H1 (cell line): Measurements from ENCODE around the gene ARSK. TPM values are rescaled to one million over a fixed set of nuclear protein-coding genes. Genes with fewer than 3 reads are reported as not detected.

Experiments
- CTCF ChIA-PET: fragments of 300-600 bp; sonication (Branson Sonifier 250); formaldehyde crosslinking; loops from one replicate; lab custom pipeline; 2021; ENCODE audit not compliant: partially characterized antibody; lab: Charles Lee
- POLR2A ChIA-PET: fragments of 300-600 bp; sonication (Branson Sonifier 250); formaldehyde crosslinking; loops from one replicate; lab custom pipeline; 2021; ENCODE audit warnings: inconsistent platforms; ENCODE audit not compliant: partially characterized antibody; lab: Charles Lee
- DNase-seq, 2 experiments: peaks; one replicate each; pipeline versions ENCODE4 v3.0.0 to v3.0.0-alpha.2; 2010 to 2022; ENCODE audit warnings: low spot score in 2 of 2, low read depth in 1 of 2, mixed read lengths in 1 of 2
- FAIRE-seq: peaks from 2 replicates; lab custom pipeline; 2011; peaks lifted over from hg19 to GRCh38; lab: Jason Lieb, UNC
- H2AFZ ChIP-seq: 2 replicates; pipeline ENCODE4 v1.8.1; 2012; ENCODE audit warnings: low read length, inconsistent platforms
- H2AK5ac ChIP-seq: 2 replicates; pipeline ENCODE4 v1.6.1; 2013; ENCODE audit warnings: low read depth, low read length
- H2BK120ac ChIP-seq: replicated peaks from 2 replicates; pipeline ENCODE3; 2013; ENCODE audit warnings: low read depth, low read length, inconsistent platforms
- H2BK12ac ChIP-seq: 2 replicates; pipeline ENCODE4 v1.6.1; 2013; ENCODE audit warnings: low read depth, low read length
- H2BK15ac ChIP-seq: 2 replicates; pipeline ENCODE4 v1.6.1; 2013; ENCODE audit warnings: low read length
- H2BK20ac ChIP-seq: 2 replicates; pipeline ENCODE4 v1.6.1; 2013; ENCODE audit warnings: low read length
- H2BK5ac ChIP-seq: 2 replicates; pipeline ENCODE4 v1.6.1; 2013; ENCODE audit warnings: low read depth, low read length
- H3K14ac ChIP-seq: 2 replicates; pipeline ENCODE4 v1.6.1; 2013; ENCODE audit warnings: inconsistent platforms; ENCODE audit not compliant: insufficient read length
- H3K18ac ChIP-seq: 2 replicates; pipeline ENCODE4 v1.6.1; 2013; ENCODE audit warnings: low read length; ENCODE audit errors: extremely low read depth
- H3K23ac ChIP-seq: 2 replicates; pipeline ENCODE4 v1.6.1; 2013; ENCODE audit warnings: inconsistent platforms; ENCODE audit not compliant: insufficient read length
- H3K23me2 ChIP-seq: 2 replicates; pipeline ENCODE4 v1.6.1; 2013; ENCODE audit warnings: low read depth, low read length
- H3K27ac ChIP-seq: 2 replicates; pipeline ENCODE4 v1.6.1; 2011; ENCODE audit warnings: low read depth, low read length, inconsistent platforms
- H3K27me3 ChIP-seq, 4 experiments: replicated peaks in 1 of 4; 1 replicate in 1 of 4; 2 replicates in 3 of 4; pipeline versions ENCODE4 v1.6.1 to v1.8.1; 2011 to 2013; ENCODE audit warnings: low read length in 3 of 4, mild to moderate bottlenecking in 3 of 4, inconsistent platforms in 2 of 4, mixed read lengths in 2 of 4, moderate library complexity in 1 of 4; ENCODE audit not compliant: control insufficient read depth in 3 of 4, insufficient read depth in 3 of 4; ENCODE audit errors: extremely low read depth in 1 of 4
- H3K36me3 ChIP-seq, 4 experiments: 2 replicates each; pipeline versions ENCODE4 v1.6.1 to v1.8.1; 2011 to 2013; ENCODE audit warnings: mild to moderate bottlenecking in 4 of 4, low read length in 3 of 4, moderate library complexity in 2 of 4, control low read depth in 1 of 4, inconsistent platforms in 1 of 4; ENCODE audit not compliant: insufficient read depth in 4 of 4, control insufficient read depth in 2 of 4
- H3K4ac ChIP-seq: replicated peaks from 2 replicates; pipeline ENCODE3; 2013; ENCODE audit warnings: low read length, low read depth, mixed read lengths, inconsistent platforms; ENCODE audit not compliant: insufficient read length
- H3K4me1 ChIP-seq, 4 experiments: replicated peaks in 1 of 4; 1 replicate in 1 of 4; 2 replicates in 3 of 4; pipeline versions ENCODE4 v1.6.1 to v1.8.1; 2011 to 2013; ENCODE audit warnings: low read length in 3 of 4, inconsistent platforms in 2 of 4, mixed read lengths in 1 of 4; ENCODE audit not compliant: insufficient read depth in 4 of 4, control insufficient read depth in 3 of 4
- H3K4me2 ChIP-seq, 2 experiments: 2 replicates each; pipeline versions ENCODE4 v1.6.1 to v1.8.1; 2011 to 2013; ENCODE audit warnings: low read depth in 2 of 2, low read length in 2 of 2, control low read depth in 1 of 2, inconsistent platforms in 1 of 2, mild to moderate bottlenecking in 1 of 2; ENCODE audit not compliant: insufficient read depth in 1 of 2
- H3K4me3 ChIP-seq, 4 experiments: fragments of 200-600, 300-600 bp in 1 of 4; sonication (generic), shearing (Covaris generic), sonication (Bioruptor Twin) in 1 of 4; 2 replicates each; pipeline versions ENCODE4 v1.5.1 to v1.8.1; 2011 to 2016; ENCODE audit warnings: low read length in 4 of 4, low read depth in 3 of 4, control low read depth in 2 of 4, inconsistent platforms in 2 of 4, mild to moderate bottlenecking in 2 of 4, mixed read lengths in 1 of 4, moderate library complexity in 1 of 4; ENCODE audit not compliant: insufficient read depth in 2 of 4; ENCODE audit errors: extremely low read depth in 1 of 4
- H3K56ac ChIP-seq: replicated peaks from 2 replicates; pipeline ENCODE3; 2013; ENCODE audit warnings: low read depth, mild to moderate bottlenecking, mixed read lengths, low read length, inconsistent platforms; ENCODE audit not compliant: insufficient read length
- H3K79me1 ChIP-seq: 2 replicates; pipeline ENCODE4 v1.6.1; 2013; ENCODE audit warnings: low read depth, low read length, control low read depth
- H3K79me2 ChIP-seq, 2 experiments: 2 replicates each; pipeline versions ENCODE4 v1.6.1 to v1.8.1; 2012 to 2013; ENCODE audit warnings: low read length in 2 of 2, mild to moderate bottlenecking in 2 of 2, inconsistent platforms in 1 of 2; ENCODE audit not compliant: insufficient read depth in 2 of 2, control insufficient read depth in 1 of 2
- H3K9ac ChIP-seq, 4 experiments: replicated peaks in 1 of 4; 1 replicate in 1 of 4; 2 replicates in 3 of 4; pipeline versions ENCODE4 v1.6.1 to v1.8.1; 2011 to 2013; ENCODE audit warnings: low read depth in 3 of 4, low read length in 3 of 4, control low read depth in 2 of 4, mild to moderate bottlenecking in 2 of 4, moderate library complexity in 2 of 4, inconsistent platforms in 1 of 4; ENCODE audit errors: extremely low read depth in 1 of 4
- H3K9me3 ChIP-seq, 2 experiments: 2 replicates each; pipeline versions ENCODE4 v1.6.1 to v1.8.1; 2012 to 2013; ENCODE audit warnings: mild to moderate bottlenecking in 2 of 2, moderate library complexity in 2 of 2, control low read depth in 1 of 2, inconsistent platforms in 1 of 2, low read depth in 1 of 2, low read length in 1 of 2, mixed read lengths in 1 of 2; ENCODE audit not compliant: insufficient read depth in 2 of 2
- H4K20me1 ChIP-seq, 2 experiments: replicated peaks in 1 of 2; 2 replicates each; pipeline versions ENCODE3 to v1.8.1; 2011 to 2013; ENCODE audit warnings: inconsistent platforms in 2 of 2, low read length in 2 of 2, mild to moderate bottlenecking in 1 of 2; ENCODE audit not compliant: insufficient read depth in 2 of 2, control insufficient read depth in 1 of 2
- H4K5ac ChIP-seq: 2 replicates; pipeline ENCODE4 v1.6.1; 2013; ENCODE audit warnings: low read length, low read depth, mixed read lengths, inconsistent platforms; ENCODE audit not compliant: insufficient read length
- H4K8ac ChIP-seq: 2 replicates; pipeline ENCODE4 v1.8.0; 2013; ENCODE audit warnings: mild to moderate bottlenecking, moderate library complexity, low read length, inconsistent platforms; ENCODE audit not compliant: insufficient read depth; ENCODE audit errors: extremely low read depth
- H4K91ac ChIP-seq: replicated peaks from 2 replicates; pipeline ENCODE3; 2013; ENCODE audit warnings: low read length, mixed read lengths, inconsistent platforms; ENCODE audit not compliant: insufficient read length
- ASH2L ChIP-seq: fragments of 200-600, 300-600 bp; sonication (generic); IDR thresholded peaks from one replicate; pipeline ENCODE4 v1.7.1; 2017; ENCODE audit warnings: low read length
- CBX5 ChIP-seq: fragments of 300-800, 300-1000 bp; sonication (generic); IDR thresholded peaks from 2 replicates; pipeline ENCODE4 v1.7.1; 2016; ENCODE audit warnings: antibody characterized with exemption, low read length, low read depth
- CBX8 ChIP-seq: fragments of 300-800, 300-1000 bp; sonication (generic); IDR thresholded peaks from 2 replicates; pipeline ENCODE4 v1.7.1; 2016; ENCODE audit warnings: low read depth, low read length, borderline replicate concordance
- CHD1 ChIP-seq: IDR thresholded peaks from 2 replicates; pipeline ENCODE4 v1.6.1; 2012; ENCODE audit warnings: low read depth, low read length, improper control_type of control experiment
- EZH2 ChIP-seq: fragments of 200-600 bp; sonication (generic); IDR thresholded peaks from 2 replicates; pipeline ENCODE4 v1.7.1; 2012; ENCODE audit warnings: low read depth, mild to moderate bottlenecking, moderate library complexity, low read length, inconsistent platforms; ENCODE audit not compliant: severe bottlenecking
- HDAC6 ChIP-seq: IDR thresholded peaks from one replicate; pipeline ENCODE4 v1.7.1; 2012; ENCODE audit warnings: low read depth, mild to moderate bottlenecking, inconsistent platforms, low read length, moderate library complexity
- NRF1 ChIP-seq: IDR thresholded peaks from 2 replicates; pipeline ENCODE4 v1.6.1; 2011; ENCODE audit warnings: mild to moderate bottlenecking, low read depth, low read length, improper control_type of control experiment
- RBBP5 ChIP-seq: IDR thresholded peaks from 2 replicates; pipeline ENCODE4 v1.7.1; 2012; ENCODE audit warnings: low read depth, mild to moderate bottlenecking, inconsistent platforms, low read length, moderate library complexity, borderline replicate concordance
- RXRA ChIP-seq: IDR thresholded peaks from 2 replicates; pipeline ENCODE4 v1.6.1; 2011; ENCODE audit warnings: low read depth, mild to moderate bottlenecking, low read length, moderate library complexity; ENCODE audit not compliant: insufficient read depth
- SP2 ChIP-seq: IDR thresholded peaks from 2 replicates; pipeline ENCODE4 v1.6.1; 2012; ENCODE audit warnings: mild to moderate bottlenecking, low read length, inconsistent platforms
- SP4 ChIP-seq: IDR thresholded peaks from 2 replicates; pipeline ENCODE4 v1.6.1; 2012; ENCODE audit warnings: low read length, inconsistent platforms
- TAF1 ChIP-seq: IDR thresholded peaks from 2 replicates; pipeline ENCODE4 v1.6.1; 2011; ENCODE audit warnings: mild to moderate bottlenecking, low read depth, low read length
- WGBS, 2 experiments: shearing (Covaris generic) in 1 of 2; methylation state at CpG; one replicate each; pipeline versions ENCODE4 v1.1.6 to v1.1.7; 2013 to 2015; ENCODE audit warnings: low lambda C conversion rate in 2 of 2, mixed read lengths in 2 of 2, inconsistent platforms in 1 of 2, low coverage in 1 of 2, missing lambda C conversion rate in 1 of 2; ENCODE audit not compliant: insufficient replicate concordance in 2 of 2, insufficient coverage in 1 of 2, insufficient read length in 1 of 2; ENCODE audit errors: extremely low coverage in 1 of 2, missing lambda C conversion rate in 1 of 2; 5-methylcytosine and 5-hydroxymethylcytosine counted together
- polyA plus RNA-seq, 7 experiments: library from polyadenylated mRNA; depleted of rRNA in 3 of 7; stranded (reverse) in 5 of 7; unstranded in 2 of 7; fragments of >200 nt in 5 of 7; fragments of 200-250 nt in 2 of 7; gene quantifications; 1 replicate in 5 of 7; 2 replicates in 1 of 7; 4 replicates in 1 of 7; pipeline versions ENCODE4 v1.2.1 to v1.2.3, GENCODE V29; 2011 to 2013; ENCODE audit warnings: missing spikeins in 2 of 7, mixed read lengths in 2 of 7
- total RNA-seq: library from RNA; stranded (reverse); fragmentation: NEBNext Ultra II Directional; extraction: Animal tissue kit (Norgen Biotek cat#: 25700); gene quantifications from 2 replicates; pipeline ENCODE4 v1.2.1, GENCODE V29; 2021

ARSK gene
- total and polyA plus RNA-seq, 2 of the 8 experiments (the other 6 are each of a cell fraction or from before 2014, with no cell fraction given) = 8.4 to 14.1 TPM

DNA sequence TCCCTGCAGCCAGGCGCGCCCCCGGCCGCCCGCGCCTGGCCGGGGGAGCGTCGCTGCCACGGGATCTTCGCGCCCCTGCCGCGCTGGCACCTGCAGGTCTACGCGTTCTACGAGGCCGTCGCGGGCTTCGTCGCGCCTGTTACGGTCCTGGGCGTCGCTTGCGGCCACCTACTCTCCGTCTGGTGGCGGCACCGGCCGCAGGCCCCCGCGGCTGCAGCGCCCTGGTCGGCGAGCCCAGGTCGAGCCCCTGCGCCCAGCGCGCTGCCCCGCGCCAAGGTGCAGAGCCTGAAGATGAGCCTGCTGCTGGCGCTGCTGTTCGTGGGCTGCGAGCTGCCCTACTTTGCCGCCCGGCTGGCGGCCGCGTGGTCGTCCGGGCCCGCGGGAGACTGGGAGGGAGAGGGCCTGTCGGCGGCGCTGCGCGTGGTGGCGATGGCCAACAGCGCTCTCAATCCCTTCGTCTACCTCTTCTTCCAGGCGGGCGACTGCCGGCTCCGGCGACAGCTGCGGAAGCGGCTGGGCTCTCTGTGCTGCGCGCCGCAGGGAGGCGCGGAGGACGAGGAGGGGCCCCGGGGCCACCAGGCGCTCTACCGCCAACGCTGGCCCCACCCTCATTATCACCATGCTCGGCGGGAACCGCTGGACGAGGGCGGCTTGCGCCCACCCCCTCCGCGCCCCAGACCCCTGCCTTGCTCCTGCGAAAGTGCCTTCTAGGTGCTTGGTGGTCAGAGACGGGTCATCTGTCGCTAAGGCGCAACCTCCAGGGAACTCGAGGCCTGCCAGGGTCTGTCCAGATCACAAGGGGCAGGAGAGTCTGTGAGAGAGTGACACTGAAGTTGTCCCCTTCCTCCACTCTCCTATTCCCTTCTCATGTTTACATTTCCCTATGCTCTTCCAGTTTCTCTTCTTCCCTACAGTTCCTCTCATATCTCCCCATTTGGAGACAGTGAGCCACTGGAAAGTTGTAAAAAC, 66.3 kb downstream of the ARSK start:
- ChIA-PET CTCF (no interaction called here), POLR2A (interaction anchor here (1.0 kb wide), 1 partner anchor 10 kb away, joined by 4 read pairs; no protein-coding TSS in a partner anchor)
- H3K14ac ChIP-seq = no peak overlapping the region
- no peaks in the 10 kb centered on the region for H3K79me2 ChIP-seq
- H2AFZ ChIP-seq = peak overlapping the region; percentile 56
- H3K27me3 ChIP-seq = peaks cover 10 to 49% (median 39%) of the 10 kb centered on the region in 4 experiments
- H2AK5ac ChIP-seq = no peak overlapping the region
- peak overlapping the region in 2 of 4 experiments; percentile 25 to 52; a peak in 3 of 7 replicates for H3K9ac ChIP-seq
- H3K23ac ChIP-seq = no peak overlapping the region
- no peak overlapping the region for H2BK20ac ChIP-seq
- H3K9me3 ChIP-seq = no peaks in the 10 kb centered on the region
- H3K4me3 ChIP-seq = peak overlapping the region; percentile 28 to 60 (median 40)
- H2BK120ac ChIP-seq = no peak overlapping the region
- peaks cover 15% of the 10 kb centered on the region for H3K23me2 ChIP-seq
- peaks cover 6 to 13% (median 9%) of the 10 kb centered on the region in 4 experiments for H3K4me1 ChIP-seq
- no peak overlapping the region for H3K18ac ChIP-seq
- no peak overlapping the region for H4K5ac ChIP-seq
- H3K4ac ChIP-seq = no peak overlapping the region
- H4K8ac ChIP-seq = peak overlapping the region; percentile 80
- H3K27ac ChIP-seq = no peak overlapping the region
- H3K56ac ChIP-seq = no peak overlapping the region
- H2BK5ac ChIP-seq = no peak overlapping the region; the same call in 1 of the 2 replicates
- no peaks in the 10 kb centered on the region for H3K36me3 ChIP-seq
- H4K20me1 ChIP-seq = no peaks in the 10 kb centered on the region
- 2% methylated on average over 80 of the region's 92 CpGs; no CpG with 5 or more reads in 1 of the 2 experiments for WGBS, 2 experiments
- H4K91ac ChIP-seq = no peak overlapping the region
- H2BK12ac ChIP-seq = 0 out of 2 replicates have a peak overlapping the region, but pooled peaks have one; percentile 50
- FAIRE-seq = no peak
- no peaks in the 10 kb centered on the region for H3K79me1 ChIP-seq
- H2BK15ac ChIP-seq = no peak overlapping the region
- H3K4me2 ChIP-seq = peak overlapping the region; percentile 91 to 95
- peak in 1 of 2 experiments; percentile 78 for DNase-seq
- no peak for TF ChIP-seq SP2
- TF ChIP-seq TAF1 = no peak
- TF ChIP-seq RBBP5 = no peak; the same call in 1 of the 2 replicates
- TF ChIP-seq RXRA = no peak
- TF ChIP-seq HDAC6 = no peak
- no peak for TF ChIP-seq CBX5
- peak; percentile 68 for TF ChIP-seq ASH2L
- TF ChIP-seq CHD1 = no peak
- TF ChIP-seq NRF1 = no peak
- TF ChIP-seq SP4 = no peak
- TF ChIP-seq EZH2 = no peak
- no peak for TF ChIP-seq CBX8
